ENCODE results near the gene ATP8B4. TPM values are rescaled to one million over a fixed set of nuclear protein-coding genes. Genes with fewer than 3 reads are reported as not detected.

ATP8B4 gene
- total RNA-seq = 0.24 and 1.1 TPM in 2 replicates

GRCh38 chr15:50119063-50120040, at the start of gene ATP8B4:
Gene ATP8B4, minus strand, starts transcription at chr15:50119233. Its CDS starts 12,267 bp downstream, at chr15:50106966.

Other genes with a start within 250 kb of the ATP8B4 start
- gene SLC27A2, start 63.0 kb upstream of the ATP8B4 start, total RNA-seq = 1.4 and 3.0 TPM in 2 replicates
- not detected in 2 replicates for gene HDC, start 146.5 kb upstream of the ATP8B4 start, total RNA-seq
- gene GABPB1, start 236.0 kb upstream of the ATP8B4 start, total RNA-seq = 66.5 and 74.0 TPM in 2 replicates

All from tracheal epithelial cell (primary cell).